Globus pallidus (tissue), 1 donor: Measurements from ENCODE around the gene ITGA11.
"Not testable (repeated sequence)": the region's sequence is repeated elsewhere in the genome, so short reads cannot be mapped to it uniquely, and the experiment has no call there.

Source experiments
- DNase-seq: peaks from one replicate; pipeline ENCODE4 v3.0.0-alpha.2; 2015; ENCODE audit warnings: low spot score

Gene ITGA11

DNA sequence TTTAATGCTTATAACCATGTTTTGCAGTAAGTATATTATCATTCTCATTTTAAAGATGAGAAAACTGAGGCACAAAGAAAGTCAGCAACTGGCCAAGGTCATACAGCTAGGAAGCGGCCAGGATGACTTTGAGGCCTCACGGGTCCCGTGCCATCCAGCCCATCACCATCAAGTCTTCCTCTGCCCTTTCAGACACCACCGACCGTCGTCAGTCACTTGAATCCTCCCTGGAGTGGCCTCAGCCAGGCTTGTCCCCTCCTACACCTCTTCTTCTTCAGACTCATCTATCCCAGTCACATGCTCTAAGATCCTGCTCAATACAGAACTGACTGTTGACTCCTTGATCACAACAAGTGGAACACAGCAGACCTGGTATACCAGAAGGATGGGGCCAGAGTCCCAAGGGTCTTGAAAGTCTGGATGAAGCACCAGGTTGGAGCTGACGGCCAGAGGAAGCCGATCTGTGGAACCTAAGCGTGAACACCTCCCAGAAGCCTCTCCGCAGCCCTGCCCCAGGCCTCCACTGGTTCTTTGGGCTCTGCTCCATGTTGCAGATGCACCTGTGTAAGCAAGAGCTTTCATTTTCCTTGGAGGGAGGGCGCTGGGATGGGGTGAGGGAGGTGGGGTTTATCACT lies 22.1 kb downstream of the ITGA11 start:
- DNase-seq: no peak

GRCh38 chr15:68408971-68409370 lies 23.0 kb downstream of the ITGA11 start:
- no peak for DNase-seq

DNA sequence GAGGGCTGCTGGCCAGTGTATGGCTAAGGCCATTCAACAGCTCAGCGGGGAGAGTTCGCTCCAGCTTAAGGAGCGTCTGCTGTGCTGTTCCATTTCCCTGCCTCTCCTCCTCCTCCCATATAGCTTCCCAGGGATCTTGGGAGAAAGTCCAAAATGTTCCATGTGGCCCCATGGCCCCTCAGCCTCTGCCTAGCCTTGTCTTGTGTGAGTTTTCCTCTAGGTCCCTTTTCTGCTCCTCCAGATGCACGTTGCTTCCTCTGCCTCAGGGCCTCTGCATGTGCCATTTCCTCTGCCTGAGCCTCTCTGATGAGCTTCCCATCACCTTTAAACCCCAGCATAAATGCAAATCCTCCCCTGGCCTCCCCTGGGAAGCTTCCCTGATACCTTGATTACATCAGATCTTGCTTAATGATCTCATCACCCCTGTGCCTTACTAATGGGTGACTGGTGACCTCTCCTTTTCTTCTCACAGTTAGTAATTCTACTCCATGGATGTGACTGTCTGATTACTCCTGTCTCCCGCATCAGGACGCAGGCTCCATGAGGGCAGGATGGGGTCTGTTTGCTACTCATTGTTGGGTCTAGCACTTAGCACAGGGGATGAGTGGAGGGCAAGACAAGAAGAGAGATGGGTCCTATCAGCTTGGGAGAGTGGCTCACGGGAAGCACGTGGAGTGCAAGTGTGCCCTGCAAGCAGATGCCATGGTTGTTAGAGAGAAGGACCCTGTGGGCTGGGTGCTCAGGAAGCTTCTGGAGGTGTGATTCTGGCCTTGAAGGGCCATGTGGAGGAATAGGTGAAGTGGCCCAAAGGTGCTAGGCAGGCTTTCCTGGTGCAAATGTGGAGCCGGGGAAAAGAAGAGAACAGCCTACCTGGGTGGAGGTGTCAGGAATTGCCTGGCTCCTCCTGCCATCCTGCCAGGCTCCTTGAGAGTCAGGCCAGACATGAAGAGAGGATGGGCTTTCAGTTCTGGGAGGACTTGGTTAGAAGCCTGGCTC lies 23.8 kb downstream of the ITGA11 start:
- no peak for DNase-seq

DNA sequence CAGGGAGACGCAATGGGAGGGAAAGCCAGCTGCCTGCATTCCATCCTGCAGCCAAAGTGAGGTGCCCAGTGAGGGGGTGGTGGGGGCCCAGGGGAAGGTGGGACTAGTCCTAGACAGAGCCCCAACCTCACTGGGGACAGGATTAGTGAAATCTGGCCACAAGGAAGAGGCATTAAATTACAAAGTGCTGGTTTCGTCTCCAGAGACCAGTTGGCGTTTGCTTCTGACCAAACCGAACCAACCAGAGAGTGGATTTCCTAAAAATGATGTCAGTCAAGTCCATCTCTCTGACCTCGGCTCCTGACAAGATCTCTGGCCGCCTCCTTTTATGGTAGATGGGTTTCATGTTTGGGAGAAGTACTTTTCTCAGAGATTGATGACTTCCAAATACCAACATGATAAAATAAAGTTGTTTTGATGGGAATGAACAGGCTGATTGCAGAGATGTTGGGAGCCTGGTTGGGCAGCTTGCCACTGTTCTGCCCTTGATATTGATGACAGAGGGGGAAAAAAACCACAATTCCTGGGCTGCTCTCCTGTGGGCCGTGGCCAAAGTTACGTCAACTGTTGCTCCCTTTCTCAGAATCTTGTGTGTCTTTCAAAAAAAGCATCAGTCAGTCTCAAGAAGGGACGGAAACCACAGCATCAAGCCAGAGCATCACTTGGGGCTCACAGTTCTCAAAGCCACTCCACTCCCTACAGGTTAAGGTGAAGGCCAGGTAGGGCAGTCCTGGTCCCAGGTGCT lies 24.6 kb downstream of the ITGA11 start:
- no peak for DNase-seq

DNA sequence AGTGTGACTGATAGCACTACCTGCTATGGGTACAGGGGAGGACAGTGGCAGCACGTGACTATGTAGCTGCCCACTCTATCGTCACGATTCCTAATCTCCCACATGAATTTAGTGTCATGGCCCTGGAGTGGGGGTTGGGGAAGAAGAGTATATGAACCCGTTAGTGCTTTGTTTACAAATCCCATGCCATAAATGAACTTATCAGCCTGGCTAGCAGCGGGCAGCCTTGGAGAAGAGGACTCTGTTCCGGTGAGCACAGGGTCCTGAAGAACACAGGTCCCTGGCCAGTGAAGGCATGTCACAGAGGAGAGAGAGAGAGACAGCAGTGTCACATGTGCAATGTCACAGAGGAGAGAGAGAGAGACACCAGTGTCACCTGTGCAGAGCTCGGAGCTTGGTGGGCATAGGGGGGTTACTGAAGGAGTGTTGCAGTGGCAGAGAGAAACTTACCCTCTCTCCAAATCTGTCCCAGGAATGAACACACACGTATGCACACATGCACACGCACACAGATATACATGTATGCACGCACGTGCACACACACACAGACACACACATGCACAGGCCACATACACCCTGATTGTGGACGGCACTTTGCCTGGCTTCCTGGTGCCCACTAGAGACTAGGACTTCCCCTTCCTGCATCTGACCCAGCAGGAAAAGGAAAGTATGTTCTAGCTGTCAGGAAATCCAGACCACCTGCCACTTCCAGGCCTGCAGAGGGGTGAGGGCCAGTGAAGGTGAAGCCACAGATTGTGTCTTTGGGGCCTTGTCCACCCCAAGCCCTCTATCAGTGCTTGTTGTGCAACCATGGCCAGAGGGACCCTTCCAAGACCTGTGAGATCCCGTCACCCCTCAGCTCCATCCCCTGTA lies 26.3 kb downstream of the ITGA11 start:
- no peak for DNase-seq

DNA sequence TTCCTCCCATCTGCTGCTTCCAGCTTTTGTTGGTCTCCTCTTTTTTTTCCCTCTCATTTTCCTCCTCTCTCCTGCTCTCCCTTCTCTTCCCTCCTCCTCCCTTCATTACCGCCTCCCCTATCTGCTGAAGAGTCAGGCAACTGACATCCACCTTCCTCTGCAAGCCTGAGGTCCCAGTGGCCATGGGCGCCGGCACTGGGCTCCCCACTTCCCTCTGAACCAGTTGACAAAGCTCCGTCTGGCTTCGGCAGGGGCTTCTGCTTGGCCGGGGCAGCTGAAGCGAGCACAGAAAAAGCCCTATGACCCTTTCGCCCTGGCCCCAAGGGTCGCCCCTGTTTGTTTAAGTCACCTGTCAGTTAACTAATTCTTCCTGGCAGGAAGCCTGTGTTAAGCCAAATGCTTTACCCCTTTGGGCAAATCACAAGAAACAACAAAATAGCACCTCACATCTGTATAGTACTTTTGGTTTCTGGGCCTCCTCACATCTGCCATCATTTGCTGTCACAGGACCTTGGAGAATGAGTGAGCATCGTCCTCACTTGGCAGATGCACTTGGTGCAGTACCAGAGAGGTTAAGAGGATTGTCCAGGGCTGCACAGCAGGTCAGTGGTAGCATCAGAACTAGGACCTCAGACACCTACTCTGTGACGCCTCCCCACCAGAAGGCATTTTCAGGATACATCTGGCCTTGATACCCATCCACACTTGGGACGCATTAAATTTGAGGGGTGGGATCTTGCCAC lies 27.7 kb downstream of the ITGA11 start:
- no peak for DNase-seq

DNA sequence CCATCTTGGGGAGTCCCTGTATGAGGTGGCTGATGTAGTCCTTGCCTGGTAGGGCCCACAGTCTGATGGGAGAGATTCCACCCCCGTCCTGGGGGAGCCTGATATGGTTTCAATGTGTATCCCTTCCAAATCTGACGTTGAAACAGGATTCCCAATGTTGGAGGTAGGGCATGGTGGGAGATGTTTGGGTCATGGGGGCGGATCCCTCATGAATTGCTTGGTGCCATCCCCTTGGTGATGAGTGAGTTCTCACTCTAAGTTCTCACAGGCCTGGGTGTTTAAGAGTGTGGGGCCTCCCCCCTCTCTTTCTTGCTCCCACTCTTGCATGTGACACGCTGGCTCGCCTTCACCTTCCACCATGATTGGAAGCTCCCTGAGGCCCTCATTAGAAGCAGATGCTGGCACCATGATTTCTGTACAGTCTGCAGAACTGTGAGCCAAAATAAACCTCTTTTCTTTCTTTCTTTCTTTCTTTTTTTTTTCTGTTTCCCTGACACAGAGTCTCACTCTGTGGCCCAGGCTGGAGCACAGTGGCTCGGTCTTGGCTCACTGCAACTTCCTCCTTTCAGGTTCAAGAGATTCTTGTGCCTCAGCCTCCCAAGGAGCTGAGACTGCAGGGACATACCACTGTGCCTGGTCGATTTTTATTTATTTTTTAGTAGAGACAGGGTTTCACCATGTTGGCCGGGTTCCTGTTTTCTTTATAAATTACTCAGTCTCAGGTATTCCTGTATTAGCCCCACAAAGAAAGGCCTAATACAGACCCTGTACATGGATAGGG lies 28.6 kb downstream of the ITGA11 start:
- no peak for DNase-seq

DNA sequence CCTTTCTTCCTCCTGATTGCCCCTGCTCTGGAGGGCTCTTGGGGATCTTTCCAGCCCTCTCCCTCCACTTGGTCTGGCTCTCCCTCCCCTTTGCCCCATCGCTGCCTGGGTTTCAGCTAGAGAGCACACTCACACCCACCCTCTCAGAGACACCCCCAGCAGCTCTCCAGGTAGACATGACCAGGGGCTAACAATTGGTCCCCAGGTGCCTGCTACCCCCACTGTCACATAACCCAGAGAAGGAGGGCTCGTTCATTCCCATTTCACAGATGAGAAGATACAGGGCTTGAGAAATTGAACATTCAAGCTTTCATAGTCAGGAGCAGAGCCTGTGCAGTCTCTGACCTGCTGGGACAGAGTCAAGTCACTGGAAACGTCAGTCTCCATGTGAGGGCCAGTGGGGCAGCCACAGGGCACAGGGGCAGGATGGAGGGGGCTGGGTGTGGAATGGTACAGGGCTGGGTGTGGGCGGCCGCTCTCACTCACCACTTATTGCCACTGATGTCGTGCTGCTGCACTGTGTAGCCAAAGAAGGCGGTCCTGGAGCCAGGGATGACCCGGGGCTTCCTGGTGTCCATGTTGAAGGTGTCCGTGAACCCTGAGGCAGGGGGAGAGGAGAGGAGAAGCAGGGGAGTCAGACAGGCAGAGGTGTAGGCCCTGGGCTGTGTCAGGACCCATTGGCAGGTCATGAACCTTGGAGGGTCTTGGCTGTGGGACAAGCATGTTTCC lies 29.4 kb downstream of the ITGA11 start:
- no peak for DNase-seq

GRCh38 chr15:68401496-68402431 lies 30.2 kb downstream of the ITGA11 start:
- DNase-seq: no peak

- no peak for DNase-seq
Observed at GRCh38 chr15:68400066-68400456, 31.9 kb downstream of the ITGA11 start.

DNA sequence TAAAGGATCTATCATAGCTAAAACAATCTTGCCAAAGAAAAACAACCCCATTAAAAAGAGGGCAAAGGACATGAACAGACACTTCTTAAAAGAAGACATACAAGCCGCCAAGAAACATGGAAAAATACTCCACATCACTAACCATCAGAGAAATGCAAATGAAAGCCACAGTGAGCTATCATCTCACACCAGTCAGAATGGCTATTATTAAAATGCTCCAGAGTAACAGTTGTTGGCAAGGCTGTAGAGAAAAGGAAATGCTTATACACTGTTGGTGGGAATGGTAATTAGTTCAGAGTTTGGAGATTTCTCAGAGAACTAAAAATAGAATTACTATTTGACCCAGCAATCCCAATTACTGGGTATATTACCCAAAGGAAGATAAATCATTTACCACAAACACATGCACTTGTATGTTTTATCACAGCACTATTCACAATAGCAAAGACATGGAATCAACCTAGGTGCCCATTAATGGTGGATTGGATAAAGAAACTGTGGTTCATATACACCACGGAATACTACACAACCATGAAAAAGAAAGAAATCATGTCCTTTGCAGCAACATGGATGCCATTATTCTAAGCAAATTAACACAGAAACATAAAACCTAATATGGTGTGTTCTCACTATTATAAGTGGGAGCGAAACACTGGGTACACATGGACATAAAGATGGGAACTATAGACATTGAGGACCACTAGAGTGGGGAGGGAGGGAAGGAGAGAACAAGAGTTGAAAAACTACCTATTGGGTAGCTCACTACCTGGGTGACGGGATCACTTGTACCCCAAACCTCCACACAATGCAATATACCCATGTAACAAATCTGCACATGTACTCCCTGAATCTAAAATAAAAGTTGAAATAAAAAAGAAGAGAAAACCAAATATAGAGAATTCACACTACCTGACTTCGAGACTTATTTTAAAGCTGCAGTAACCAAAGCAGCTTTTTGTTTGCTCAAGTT lies 32.6 kb downstream of the ITGA11 start:
- DNase-seq: no peak

- not testable (repeated sequence) for DNase-seq
Observed at GRCh38 chr15:68397999-68398398, 34.0 kb downstream of the ITGA11 start.

- DNase-seq: no peak
Observed at GRCh38 chr15:68396068-68396467, 35.9 kb downstream of the ITGA11 start.

GRCh38 chr15:68391121-68391520 lies 40.8 kb downstream of the ITGA11 start:
- DNase-seq: no peak

DNA sequence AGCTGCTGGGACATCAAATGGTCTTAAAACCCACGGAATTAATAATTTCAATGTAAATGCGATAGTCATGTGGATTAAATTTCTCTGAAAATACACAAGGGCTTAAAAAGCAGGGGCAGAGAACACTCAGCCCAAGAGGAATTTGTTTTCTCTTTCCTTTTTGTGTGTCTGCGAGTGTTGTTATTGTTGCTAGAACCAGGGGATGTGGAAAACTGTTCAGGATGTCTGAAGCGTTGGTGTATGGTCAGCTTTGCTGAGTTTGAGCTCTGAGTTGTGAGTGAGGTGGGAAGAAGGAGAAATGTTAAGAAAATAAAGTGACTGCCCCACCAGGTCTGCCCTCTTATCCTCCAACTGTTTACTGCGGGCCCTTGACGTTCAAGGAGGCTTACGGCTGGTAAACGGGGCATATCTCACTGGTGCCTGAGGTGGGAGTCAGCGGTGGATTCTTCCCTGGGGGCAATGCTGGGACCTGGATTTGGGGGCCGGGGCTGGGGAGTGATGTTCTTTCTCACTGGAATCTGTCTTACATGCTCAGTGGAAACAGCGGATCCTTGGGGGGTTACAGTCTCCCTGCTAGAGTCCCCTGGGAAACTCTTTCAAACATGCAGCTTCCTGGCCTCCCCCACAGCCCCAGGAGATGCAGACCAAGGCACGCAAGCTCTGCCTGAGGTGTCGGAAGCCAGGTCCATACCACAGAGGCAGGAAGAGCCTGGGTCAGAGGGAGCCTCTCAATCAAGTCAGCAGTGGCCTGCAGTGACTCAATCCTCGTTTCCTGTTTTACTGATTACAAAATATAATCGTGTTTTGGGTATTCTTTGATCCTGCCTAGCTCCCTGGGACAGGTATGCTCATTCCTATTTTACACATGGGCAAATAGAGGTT lies 41.8 kb downstream of the ITGA11 start:
- DNase-seq: no peak
